ENCODE measurements around the gene ATP11A. TPM values are rescaled to one million over a fixed set of nuclear protein-coding genes. Genes with fewer than 3 reads are reported as not detected.

Gene ATP11A
- total and polyA plus RNA-seq, 10 of the 15 experiments (the other 5 are each of a cell fraction or from before 2014, with no cell fraction given) = 1.4 to 69.6 (median 14.4) TPM

DNA sequence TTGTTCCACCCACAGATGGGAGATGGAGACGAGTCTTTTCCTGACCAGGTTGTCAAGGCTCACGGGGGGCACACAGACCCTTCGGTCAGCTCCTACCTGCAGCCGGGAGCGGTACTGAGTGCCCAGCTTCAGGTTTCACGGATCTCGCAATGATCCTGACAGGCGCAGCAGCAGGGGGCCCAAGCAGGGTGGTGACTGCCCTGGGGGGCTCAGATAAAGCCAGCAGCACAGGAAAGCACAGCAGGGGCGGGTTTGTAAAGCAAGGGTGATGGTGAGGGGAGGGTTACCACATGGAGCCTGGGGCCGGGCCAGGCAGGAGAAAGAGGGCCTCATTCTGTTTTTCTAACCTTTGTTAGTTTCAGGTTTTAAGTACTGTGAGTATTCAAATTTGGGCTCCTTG is 41.7 kb upstream of the ATP11A start:
- ChIA-PET POLR2A (no interaction called here), RAD21 (ENCODE audit: unreplicated experiment) (no interaction called here), SMC1A (ENCODE audit: uncharacterized antibody, unreplicated experiment) (no interaction called here), CTCF (no interaction called here)
- no peak for ATAC-seq
- WGBS (ENCODE audit: insufficient coverage, insufficient replicate concordance, low lambda C conversion rate, missing lambda C conversion rate) = 60% methylated on average over 10 of the region's 10 CpGs
- intact Hi-C loops (cut with micrococcal nuclease; ENCODE audit: unreplicated experiment) = no loop called here
- in situ Hi-C loops (cut with MboI) = no loop called here
- no peak for DNase-seq (ENCODE audit: low read depth, low spot score)
- H3K36me3 ChIP-seq (ENCODE audit: control insufficient read depth in 2 of 2, insufficient read depth in 2 of 2, low read length in 1 of 2) = no peaks in the 10 kb centered on the region
- no peak for FAIRE-seq
- no peaks in the 10 kb centered on the region for H3K27me3 ChIP-seq (replicated peaks in 1 of 2; ENCODE audit: control insufficient read depth in 2 of 2, insufficient read depth in 2 of 2, low read length in 1 of 2)
- no peak overlapping the region for H3K4me3 ChIP-seq
- TF ChIP-seq CHD4 (IDR thresholded peaks at IDR 0.05) (no peak), SMAD1 (IDR thresholded peaks at IDR 0.05; ENCODE audit: low read depth, partially characterized antibody) (no peak), SUPT20H (IDR thresholded peaks at IDR 0.05; ENCODE audit: borderline replicate concordance, control insufficient read depth, low read depth, low read length) (no peak), ZNF207 (IDR thresholded peaks at IDR 0.05; ENCODE audit: borderline replicate concordance) (no peak), FOXK2 (IDR thresholded peaks at IDR 0.05) (no peak), SREBF2 (IDR thresholded peaks at IDR 0.05; ENCODE audit: low read length) (no peak), EP300 (IDR thresholded peaks at IDR 0.05; ENCODE audit: borderline replicate concordance in 1 of 2, control insufficient read depth in 1 of 2, low read depth in 2 of 2, low read length in 2 of 2) (no peak), CBX5 (IDR thresholded peaks at IDR 0.05; ENCODE audit: low read depth) (no peak), ZNF274 (IDR thresholded peaks at IDR 0.05; ENCODE audit: insufficient read depth, insufficient read length) (no peak), ZZZ3 (IDR thresholded peaks at IDR 0.05; ENCODE audit: control insufficient read depth, insufficient read length, low read depth) (no peak), KDM1A (IDR thresholded peaks at IDR 0.05; ENCODE audit: borderline replicate concordance) (no peak), EZH2 (IDR thresholded peaks at IDR 0.05; ENCODE audit: borderline replicate concordance, control insufficient read depth, low read depth, low read length) (no peak)
- TF ChIP-seq, protein P1, sequence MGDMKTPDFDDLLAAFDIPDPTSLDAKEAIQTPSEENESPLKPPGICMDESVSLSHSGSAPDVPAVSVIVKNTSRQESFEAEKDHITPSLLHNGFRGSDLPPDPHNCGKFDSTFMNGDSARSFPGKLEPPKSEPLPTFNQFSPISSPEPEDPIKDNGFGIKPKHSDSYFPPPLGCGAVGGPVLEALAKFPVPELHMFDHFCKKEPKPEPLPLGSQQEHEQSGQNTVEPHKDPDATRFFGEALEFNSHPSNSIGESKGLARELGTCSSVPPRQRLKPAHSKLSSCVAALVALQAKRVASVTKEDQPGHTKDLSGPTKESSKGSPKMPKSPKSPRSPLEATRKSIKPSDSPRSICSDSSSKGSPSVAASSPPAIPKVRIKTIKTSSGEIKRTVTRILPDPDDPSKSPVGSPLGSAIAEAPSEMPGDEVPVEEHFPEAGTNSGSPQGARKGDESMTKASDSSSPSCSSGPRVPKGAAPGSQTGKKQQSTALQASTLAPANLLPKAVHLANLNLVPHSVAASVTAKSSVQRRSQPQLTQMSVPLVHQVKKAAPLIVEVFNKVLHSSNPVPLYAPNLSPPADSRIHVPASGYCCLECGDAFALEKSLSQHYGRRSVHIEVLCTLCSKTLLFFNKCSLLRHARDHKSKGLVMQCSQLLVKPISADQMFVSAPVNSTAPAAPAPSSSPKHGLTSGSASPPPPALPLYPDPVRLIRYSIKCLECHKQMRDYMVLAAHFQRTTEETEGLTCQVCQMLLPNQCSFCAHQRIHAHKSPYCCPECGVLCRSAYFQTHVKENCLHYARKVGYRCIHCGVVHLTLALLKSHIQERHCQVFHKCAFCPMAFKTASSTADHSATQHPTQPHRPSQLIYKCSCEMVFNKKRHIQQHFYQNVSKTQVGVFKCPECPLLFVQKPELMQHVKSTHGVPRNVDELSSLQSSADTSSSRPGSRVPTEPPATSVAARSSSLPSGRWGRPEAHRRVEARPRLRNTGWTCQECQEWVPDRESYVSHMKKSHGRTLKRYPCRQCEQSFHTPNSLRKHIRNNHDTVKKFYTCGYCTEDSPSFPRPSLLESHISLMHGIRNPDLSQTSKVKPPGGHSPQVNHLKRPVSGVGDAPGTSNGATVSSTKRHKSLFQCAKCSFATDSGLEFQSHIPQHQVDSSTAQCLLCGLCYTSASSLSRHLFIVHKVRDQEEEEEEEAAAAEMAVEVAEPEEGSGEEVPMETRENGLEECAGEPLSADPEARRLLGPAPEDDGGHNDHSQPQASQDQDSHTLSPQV (IDR thresholded peaks at IDR 0.05) = no peak
- TF ChIP-seq, protein P2, sequence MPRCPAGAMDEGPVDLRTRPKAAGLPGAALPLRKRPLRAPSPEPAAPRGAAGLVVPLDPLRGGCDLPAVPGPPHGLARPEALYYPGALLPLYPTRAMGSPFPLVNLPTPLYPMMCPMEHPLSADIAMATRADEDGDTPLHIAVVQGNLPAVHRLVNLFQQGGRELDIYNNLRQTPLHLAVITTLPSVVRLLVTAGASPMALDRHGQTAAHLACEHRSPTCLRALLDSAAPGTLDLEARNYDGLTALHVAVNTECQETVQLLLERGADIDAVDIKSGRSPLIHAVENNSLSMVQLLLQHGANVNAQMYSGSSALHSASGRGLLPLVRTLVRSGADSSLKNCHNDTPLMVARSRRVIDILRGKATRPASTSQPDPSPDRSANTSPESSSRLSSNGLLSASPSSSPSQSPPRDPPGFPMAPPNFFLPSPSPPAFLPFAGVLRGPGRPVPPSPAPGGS (IDR thresholded peaks at IDR 0.05; ENCODE audit: borderline replicate concordance, insufficient read depth, low read depth, low read length, poor library complexity, severe bottlenecking) = no peak
- TF ChIP-seq, protein P3, sequence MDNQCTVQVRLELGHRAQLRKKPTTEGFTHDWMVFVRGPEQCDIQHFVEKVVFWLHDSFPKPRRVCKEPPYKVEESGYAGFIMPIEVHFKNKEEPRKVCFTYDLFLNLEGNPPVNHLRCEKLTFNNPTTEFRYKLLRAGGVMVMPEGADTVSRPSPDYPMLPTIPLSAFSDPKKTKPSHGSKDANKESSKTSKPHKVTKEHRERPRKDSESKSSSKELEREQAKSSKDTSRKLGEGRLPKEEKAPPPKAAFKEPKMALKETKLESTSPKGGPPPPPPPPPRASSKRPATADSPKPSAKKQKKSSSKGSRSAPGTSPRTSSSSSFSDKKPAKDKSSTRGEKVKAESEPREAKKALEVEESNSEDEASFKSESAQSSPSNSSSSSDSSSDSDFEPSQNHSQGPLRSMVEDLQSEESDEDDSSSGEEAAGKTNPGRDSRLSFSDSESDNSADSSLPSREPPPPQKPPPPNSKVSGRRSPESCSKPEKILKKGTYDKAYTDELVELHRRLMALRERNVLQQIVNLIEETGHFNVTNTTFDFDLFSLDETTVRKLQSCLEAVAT (IDR thresholded peaks at IDR 0.05) = no peak
- no peaks in the 10 kb centered on the region for H3K9me3 ChIP-seq (replicated peaks; ENCODE audit: control insufficient read depth, insufficient read depth, low read length)
- no peaks in the 10 kb centered on the region for H3K79me2 ChIP-seq (ENCODE audit: control insufficient read depth, insufficient read depth, low read length)
- no peaks in the 10 kb centered on the region for H3K4me1 ChIP-seq (ENCODE audit: control insufficient read depth, insufficient read depth, low read length)
- no TSS peak for BruUV-seq (replicated peaks)
- no peak overlapping the region for H2AFZ ChIP-seq (ENCODE audit: control insufficient read depth, low read depth, low read length)
- H3K27ac ChIP-seq (ENCODE audit: control insufficient read depth, insufficient read depth) = no peak overlapping the region
- H4K20me1 ChIP-seq (ENCODE audit: control insufficient read depth, insufficient read depth) = no peaks in the 10 kb centered on the region
- no peak overlapping the region for H3K9ac ChIP-seq (ENCODE audit: control insufficient read depth, insufficient read depth, low read length)
- no peak overlapping the region for H3K4me2 ChIP-seq (ENCODE audit: control insufficient read depth, insufficient read depth)

Measured in GM12878 (cell line).